Suprapubic skin (tissue), 3 donors: ENCODE measurements around the gene ZNF550.

Source experiments
- CTCF ChIP-seq, 2 donors: fragments of 200-600 bp in 1 of 2; fragments of 450-650 bp in 1 of 2; sonication (generic) in 1 of 2; IDR thresholded peaks; one replicate each; pipeline ENCODE4 v1.5.1; 2016 to 2019; ENCODE audit warnings: antibody characterized with exemption in 2 of 2, mild to moderate bottlenecking in 1 of 2, moderate library complexity in 1 of 2
- POLR2AphosphoS5 ChIP-seq, 3 donors: sonication (generic); formaldehyde crosslinking; IDR thresholded peaks; one replicate each; pipeline ENCODE4 v1.6.1; 2017; ENCODE audit warnings: antibody characterized with exemption in 3 of 3

- TF ChIP-seq POLR2AphosphoS5 (IDR thresholded peaks at IDR 0.05) (no peak), CTCF (IDR thresholded peaks at IDR 0.05) (no peak)
Measured at GRCh38 chr19:57606931-57607330, 47.3 kb upstream of the ZNF550 start.
